ENCODE measurements around the gene CD22. TPM values are rescaled to one million over a fixed set of nuclear protein-coding genes. Genes with fewer than 3 reads are reported as not detected.

CD22 gene
- total RNA-seq, 3 donors from 2014 or later (not counting 1 experiment from before 2014, with no cell fraction given), result 4.3 to 7.0 (median 6.0) TPM

GRCh38 chr19:35348911-35349611 is 20.1 kb downstream of the CD22 start:
- Histone ChIP-seq H3K27me3 (ENCODE audit: control insufficient read depth, insufficient read depth, low read length) (no peaks in the 10 kb centered on the region), H3K4me3 (ENCODE audit: low read length) (no peak overlapping the region), H3K9me3 (ENCODE audit: control insufficient read depth, insufficient read depth, low read length) (no peaks in the 10 kb centered on the region), H3K27ac (ENCODE audit: low read length) (no peak overlapping the region), H3K36me3 (ENCODE audit: control insufficient read depth, insufficient read depth, low read length) (no peaks in the 10 kb centered on the region), H3K4me1 (ENCODE audit: control insufficient read depth, insufficient read depth, low read length) (peaks cover 37% of the 10 kb centered on the region)
- no peak for ATAC-seq
- H3K4me1 Mint-ChIP-seq, result peaks cover 15 to 27% of the 10 kb centered on the region in 2 donors
- no peaks in the 10 kb centered on the region for H3K9me3 Mint-ChIP-seq
- TF ChIP-seq, protein P1, sequence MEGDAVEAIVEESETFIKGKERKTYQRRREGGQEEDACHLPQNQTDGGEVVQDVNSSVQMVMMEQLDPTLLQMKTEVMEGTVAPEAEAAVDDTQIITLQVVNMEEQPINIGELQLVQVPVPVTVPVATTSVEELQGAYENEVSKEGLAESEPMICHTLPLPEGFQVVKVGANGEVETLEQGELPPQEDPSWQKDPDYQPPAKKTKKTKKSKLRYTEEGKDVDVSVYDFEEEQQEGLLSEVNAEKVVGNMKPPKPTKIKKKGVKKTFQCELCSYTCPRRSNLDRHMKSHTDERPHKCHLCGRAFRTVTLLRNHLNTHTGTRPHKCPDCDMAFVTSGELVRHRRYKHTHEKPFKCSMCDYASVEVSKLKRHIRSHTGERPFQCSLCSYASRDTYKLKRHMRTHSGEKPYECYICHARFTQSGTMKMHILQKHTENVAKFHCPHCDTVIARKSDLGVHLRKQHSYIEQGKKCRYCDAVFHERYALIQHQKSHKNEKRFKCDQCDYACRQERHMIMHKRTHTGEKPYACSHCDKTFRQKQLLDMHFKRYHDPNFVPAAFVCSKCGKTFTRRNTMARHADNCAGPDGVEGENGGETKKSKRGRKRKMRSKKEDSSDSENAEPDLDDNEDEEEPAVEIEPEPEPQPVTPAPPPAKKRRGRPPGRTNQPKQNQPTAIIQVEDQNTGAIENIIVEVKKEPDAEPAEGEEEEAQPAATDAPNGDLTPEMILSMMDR (IDR thresholded peaks at IDR 0.05), result no peak
- no peak overlapping the region for H3K27ac Mint-ChIP-seq
- no peak overlapping the region for H3K4me3 Mint-ChIP-seq
- WGBS (ENCODE audit: insufficient coverage), result 84% methylated on average over 18 of the region's 18 CpGs
- peaks cover 10 to 23% of the 10 kb centered on the region in 2 donors for H3K27me3 Mint-ChIP-seq (ENCODE audit: low read depth in 2 of 2)
- peak in 1 of 2 donors; percentile 9 for DNase-seq
- no peaks in the 10 kb centered on the region for H3K36me3 Mint-ChIP-seq
- intact Hi-C loops (cut with micrococcal nuclease), result no loop called here

DNA sequence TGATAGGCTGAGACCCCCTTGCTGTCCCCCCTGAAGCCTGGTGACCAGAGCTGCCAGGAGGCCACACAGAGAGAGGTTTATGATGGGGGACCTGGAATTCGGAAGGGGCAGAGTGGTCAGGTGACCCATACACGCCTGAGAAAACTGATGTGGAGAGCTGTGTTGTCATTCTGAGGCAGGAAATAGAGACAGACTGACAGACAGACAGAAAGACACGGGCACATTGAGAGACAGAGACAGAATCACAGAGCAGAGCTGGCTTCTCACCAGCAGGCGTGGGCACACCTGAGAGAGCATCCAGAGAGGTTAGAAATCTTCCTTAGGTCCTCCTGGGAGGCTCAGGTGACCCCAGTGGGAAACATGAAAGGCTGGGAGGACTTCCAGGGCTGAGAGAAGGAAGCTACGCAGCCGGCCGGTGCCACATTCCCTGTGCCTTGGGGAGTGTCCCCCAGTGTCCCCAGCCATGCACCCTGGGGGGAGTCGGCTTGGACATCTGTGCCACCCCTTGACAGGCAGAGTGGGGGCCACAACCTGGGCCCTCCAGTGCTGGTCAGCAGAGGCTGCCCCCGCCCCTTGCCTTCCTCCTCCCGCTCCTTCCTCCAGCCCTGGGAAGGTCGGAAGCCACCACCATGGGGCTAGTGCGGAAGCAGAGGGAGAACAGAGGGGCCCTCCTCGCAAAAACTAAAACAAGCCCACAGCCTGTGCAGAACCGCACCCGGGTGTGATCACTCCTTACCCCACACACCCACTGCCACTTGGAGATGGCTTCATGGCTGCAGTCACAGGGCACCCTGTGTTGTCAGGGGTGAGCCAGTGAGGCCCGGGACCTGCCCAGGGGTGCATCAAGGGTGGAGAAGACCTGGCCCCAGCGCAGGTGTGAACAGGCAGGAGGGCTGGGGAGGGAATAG is 20.9 kb downstream of the CD22 start:
- H3K4me1 ChIP-seq (ENCODE audit: control insufficient read depth, insufficient read depth, low read length), result peaks cover 37% of the 10 kb centered on the region
- peaks cover 15 to 27% of the 10 kb centered on the region in 2 donors for H3K4me1 Mint-ChIP-seq
- H3K27me3 ChIP-seq (ENCODE audit: control insufficient read depth, insufficient read depth, low read length), result no peaks in the 10 kb centered on the region

GRCh38 chr19:35350591-35350990 is 21.6 kb downstream of the CD22 start:
- TF ChIP-seq, protein P1 (IDR thresholded peaks at IDR 0.05), result no peak
- no peak overlapping the region for H3K27ac Mint-ChIP-seq
- H3K36me3 Mint-ChIP-seq, result no peaks in the 10 kb centered on the region
- peaks cover 10 to 19% of the 10 kb centered on the region in 2 donors for H3K27me3 Mint-ChIP-seq (ENCODE audit: low read depth in 2 of 2)
- ATAC-seq (no peak), DNase-seq (peak in 1 of 2 donors; percentile 12)
- Histone ChIP-seq H3K27ac (ENCODE audit: low read length) (no peak overlapping the region), H3K9me3 (ENCODE audit: control insufficient read depth, insufficient read depth, low read length) (no peaks in the 10 kb centered on the region), H3K4me1 (ENCODE audit: control insufficient read depth, insufficient read depth, low read length) (peaks cover 41% of the 10 kb centered on the region), H3K36me3 (ENCODE audit: control insufficient read depth, insufficient read depth, low read length) (no peaks in the 10 kb centered on the region), H3K4me3 (ENCODE audit: low read length) (no peak overlapping the region), H3K27me3 (ENCODE audit: control insufficient read depth, insufficient read depth, low read length) (no peaks in the 10 kb centered on the region)
- no peak overlapping the region for H3K4me3 Mint-ChIP-seq
- WGBS (ENCODE audit: insufficient coverage), result 88% methylated on average over 7 of the region's 7 CpGs
- peaks cover 15 to 27% of the 10 kb centered on the region in 2 donors for H3K4me1 Mint-ChIP-seq
- intact Hi-C loops (cut with micrococcal nuclease), result loop anchor here (10.0 kb wide), 1 partner anchor 244 kb away; no protein-coding TSS in a partner anchor
- H3K9me3 Mint-ChIP-seq, result no peaks in the 10 kb centered on the region

More for the DNA sequence above, 20.9 kb downstream of the CD22 start:
- Mint-ChIP-seq H3K27ac (no peak overlapping the region), H3K9me3 (no peaks in the 10 kb centered on the region), H3K36me3 (no peaks in the 10 kb centered on the region), H3K4me3 (no peak overlapping the region), H3K27me3 (ENCODE audit: low read depth in 2 of 2) (peaks cover 10 to 23% of the 10 kb centered on the region in 2 donors)
- intact Hi-C loops (cut with micrococcal nuclease), result loop anchor here (10.0 kb wide), 1 partner anchor 245 kb away; no protein-coding TSS in a partner anchor
- DNase-seq, result peak in 1 of 2 donors; percentile 14
- TF ChIP-seq, protein P1 (IDR thresholded peaks at IDR 0.05), result no peak
- H3K9me3 ChIP-seq (ENCODE audit: control insufficient read depth, insufficient read depth, low read length), result no peaks in the 10 kb centered on the region
- no peak overlapping the region for H3K27ac ChIP-seq (ENCODE audit: low read length)
- 86% methylated on average over 17 of the region's 17 CpGs for WGBS (ENCODE audit: insufficient coverage)
- ATAC-seq, result no peak
- H3K4me3 ChIP-seq (ENCODE audit: low read length), result no peak overlapping the region
- no peaks in the 10 kb centered on the region for H3K36me3 ChIP-seq (ENCODE audit: control insufficient read depth, insufficient read depth, low read length)
